Sciatic nerve (tissue), 2 donors: ENCODE measurements around the gene SSH2. TPM values are rescaled to one million over a fixed set of nuclear protein-coding genes. Genes with fewer than 3 reads are reported as not detected.

ENCODE experiments used
- ATAC-seq: fragments of 200-7000 bp; cut with Tn5 transposase; one replicate; pipeline ENCODE4 v1.9.1; 2020; ENCODE audit warnings: mild to moderate bottlenecking, moderate library complexity
- DNase-seq: peaks from one replicate; pipeline ENCODE4 v3.0.0-alpha.2; 2020; ENCODE audit warnings: low spot score
- intact Hi-C: fragments of 100-400 bp; cut with DNase I; formaldehyde crosslinking; loops from one replicate; pipeline ENCODE4 v1.14.2; 2022
- total RNA-seq: library from RNA; stranded (reverse); fragmentation: NEBNext Ultra II Directional; extraction: Animal tissue kit (Norgen Biotek cat#: 25700); gene quantifications from one replicate; pipeline ENCODE4 v1.2.1, GENCODE V29; 2021
- donor health status: DM: no; HTN: no; CAD: no.
- donor health status: DM: no; HTN: no; CAD: no.

The SSH2 gene
- total RNA-seq, 1 donor from 2014 or later = 45.1 TPM

GRCh38 chr17:29764217-29764616 is 165.8 kb downstream of the SSH2 start:
- ATAC-seq (no peak), DNase-seq (no peak)
- intact Hi-C loops = no loop called here

GRCh38 chr17:29763273-29763672 is 166.8 kb downstream of the SSH2 start:
- intact Hi-C loops = no loop called here
- ATAC-seq (no peak), DNase-seq (no peak)

- intact Hi-C loops = no loop called here
- ATAC-seq (peak; percentile 97), DNase-seq (peak; percentile 92)
Measured at GRCh38 chr17:29761040-29761761, 168.8 kb downstream of the SSH2 start.

- DNase-seq (no peak), ATAC-seq (peak; percentile 30)
- intact Hi-C loops = no loop called here
Measured at GRCh38 chr17:29760279-29761039, 169.6 kb downstream of the SSH2 start.

- no peak for ATAC-seq
- no peak for DNase-seq
- intact Hi-C loops = no loop called here
Measured at GRCh38 chr17:29758255-29758654, 171.8 kb downstream of the SSH2 start.

- no peak for DNase-seq
- intact Hi-C loops = no loop called here
- ATAC-seq = no peak
Measured at GRCh38 chr17:29757788-29758187, 172.2 kb downstream of the SSH2 start.

GRCh38 chr17:29753845-29754439 is 176.1 kb downstream of the SSH2 start:
- intact Hi-C loops = no loop called here
- DNase-seq (no peak), ATAC-seq (no peak)

GRCh38 chr17:29749045-29749825 is 180.8 kb downstream of the SSH2 start:
- no peak for ATAC-seq

GRCh38 chr17:29748400-29748799 is 181.6 kb downstream of the SSH2 start:
- no peak for ATAC-seq
- DNase-seq = no peak
- intact Hi-C loops = no loop called here

More at GRCh38 chr17:29749045-29749825, 180.8 kb downstream of the SSH2 start:
- intact Hi-C loops = no loop called here
- no peak for DNase-seq

- intact Hi-C loops = no loop called here
- ATAC-seq (no peak), DNase-seq (no peak)
Measured at GRCh38 chr17:29747660-29748059, 182.4 kb downstream of the SSH2 start.

GRCh38 chr17:29746669-29747068 is 183.4 kb downstream of the SSH2 start:
- DNase-seq = no peak
- no peak for ATAC-seq
- intact Hi-C loops = no loop called here

- DNase-seq (no peak), ATAC-seq (no peak)
- intact Hi-C loops = no loop called here
Measured at GRCh38 chr17:29744121-29744520, 185.9 kb downstream of the SSH2 start.

GRCh38 chr17:29742210-29742513 is 187.9 kb downstream of the SSH2 start:
- intact Hi-C loops = no loop called here
- no peak for ATAC-seq
- DNase-seq = no peak

GRCh38 chr17:29740017-29740416 is 190.0 kb downstream of the SSH2 start:
- intact Hi-C loops = no loop called here
- peak; percentile 57 for ATAC-seq

GRCh38 chr17:29734640-29735039 is 195.4 kb downstream of the SSH2 start:
- ATAC-seq = no peak
- intact Hi-C loops = no loop called here
- no peak for DNase-seq

More at GRCh38 chr17:29740017-29740416, 190.0 kb downstream of the SSH2 start:
- no peak for DNase-seq

- ATAC-seq (no peak), DNase-seq (no peak)
- intact Hi-C loops = no loop called here
Measured at GRCh38 chr17:29733166-29733565, 196.9 kb downstream of the SSH2 start.

GRCh38 chr17:29732613-29733012 is 197.4 kb downstream of the SSH2 start:
- DNase-seq (no peak), ATAC-seq (no peak)
- intact Hi-C loops = no loop called here

GRCh38 chr17:29732209-29732608 is 197.8 kb downstream of the SSH2 start:
- no peak for ATAC-seq
- no peak for DNase-seq
- intact Hi-C loops = no loop called here

- intact Hi-C loops = no loop called here
- ATAC-seq (no peak), DNase-seq (no peak)
Measured at GRCh38 chr17:29731589-29731929, 198.5 kb downstream of the SSH2 start.

GRCh38 chr17:29728490-29728889 is 201.5 kb downstream of the SSH2 start:
- intact Hi-C loops = no loop called here
- no peak for ATAC-seq
- DNase-seq = no peak
